Prostate gland (tissue), 2 donors: Measurements from ENCODE around the gene SP5. TPM values are rescaled to one million over a fixed set of nuclear protein-coding genes. Genes with fewer than 3 reads are reported as not detected.

ENCODE experiments used
- DNase-seq: peaks from one replicate; pipeline ENCODE4 v3.0.0-alpha.2; 2019; ENCODE audit warnings: low spot score
- H3K27ac ChIP-seq, 2 donors: fragments of 200-600 bp; sonication (generic); 2 replicates each; pipeline ENCODE4 v1.5.1; 2017 to 2019
- H3K27me3 ChIP-seq: fragments of 200-600 bp; sonication (generic); replicated peaks from 2 replicates; pipeline ENCODE4 v1.5.1; 2019; ENCODE audit not compliant: insufficient read depth
- H3K36me3 ChIP-seq, 2 donors: fragments of 200-600 bp; sonication (generic); 1 replicate in 1 of 2; 2 replicates in 1 of 2; pipeline versions ENCODE4 v1.5.1 to v1.8.1; 2017 to 2019
- H3K4me1 ChIP-seq: fragments of 200-600 bp; sonication (generic); replicated peaks from 2 replicates; pipeline ENCODE4 v1.5.1; 2019
- H3K4me3 ChIP-seq, 2 donors: fragments of 200-600 bp; sonication (generic); 2 replicates each; pipeline ENCODE4 v1.5.1; 2017 to 2019
- H3K9me3 ChIP-seq: fragments of 200-600 bp; sonication (generic); 2 replicates; pipeline ENCODE4 v1.5.1; 2017
- CTCF ChIP-seq, 4 experiments: fragments of 200-600 bp in 2 of 4; fragments of 450-650 bp in 2 of 4; sonication (generic) in 2 of 4; IDR thresholded peaks; 1 replicate in 3 of 4; 2 replicates in 1 of 4; pipeline ENCODE4 v1.5.1; 2016 to 2019; ENCODE audit warnings: antibody characterized with exemption in 4 of 4, mild to moderate bottlenecking in 2 of 4, moderate library complexity in 2 of 4
- POLR2A ChIP-seq: fragments of 450-650 bp; IDR thresholded peaks from one replicate; pipeline ENCODE4 v1.6.1; 2016; ENCODE audit warnings: antibody characterized with exemption, mild to moderate bottlenecking
- POLR2AphosphoS5 ChIP-seq: sonication (generic); formaldehyde crosslinking; IDR thresholded peaks from one replicate; pipeline ENCODE4 v1.6.1; 2017; ENCODE audit warnings: antibody characterized with exemption
- WGBS: methylation state at CpG from one replicate; pipeline ENCODE4 v1.1.5; 2018; 5-methylcytosine and 5-hydroxymethylcytosine counted together
- intact Hi-C: fragments of 100-400 bp; cut with DNase I; formaldehyde crosslinking; loops from one replicate; pipeline ENCODE4 v1.14.2; 2022
- total RNA-seq, 2 donors: library from RNA; depleted of rRNA; stranded (reverse); fragments of >200 nt; gene quantifications; one replicate each; pipeline ENCODE4 v1.1.0, GENCODE V29; 2016

SP5 gene
- total RNA-seq, 2 donors from 2014 or later: 4.2 to 8.4 TPM

GRCh38 chr2:170701011-170701410 is 14.1 kb upstream of the SP5 start:
- no peaks in the 10 kb centered on the region for H3K27me3 ChIP-seq
- no peaks in the 10 kb centered on the region for H3K36me3 ChIP-seq
- WGBS: 84% methylated on average over 4 of the region's 4 CpGs
- DNase-seq: no peak
- H3K9me3 ChIP-seq: no peaks in the 10 kb centered on the region
- intact Hi-C loops: no loop called here
- H3K4me1 ChIP-seq: no peaks in the 10 kb centered on the region
- no peak overlapping the region for H3K4me3 ChIP-seq
- no peak for TF ChIP-seq CTCF (IDR thresholded peaks at IDR 0.05)
- no peak for TF ChIP-seq POLR2AphosphoS5
- TF ChIP-seq POLR2A: no peak
- no peak overlapping the region for H3K27ac ChIP-seq

- TF ChIP-seq CTCF (IDR thresholded peaks at IDR 0.05) (no peak), POLR2AphosphoS5 (no peak), POLR2A (no peak)
- H3K27me3 ChIP-seq: no peaks in the 10 kb centered on the region
Observed at GRCh38 chr2:170703776-170704476, 11.2 kb upstream of the SP5 start.

GRCh38 chr2:170707821-170708795 is 7.0 kb upstream of the SP5 start:
- intact Hi-C loops: no loop called here
- Histone ChIP-seq H3K4me3 (no peak overlapping the region), H3K27me3 (peaks cover 4% of the 10 kb centered on the region), H3K4me1 (no peaks in the 10 kb centered on the region), H3K36me3 (no peaks in the 10 kb centered on the region), H3K9me3 (no peaks in the 10 kb centered on the region), H3K27ac (no peak overlapping the region)
- DNase-seq: no peak
- WGBS: 41% methylated on average over 16 of the region's 16 CpGs
- no peak for TF ChIP-seq POLR2AphosphoS5
- TF ChIP-seq CTCF (IDR thresholded peaks at IDR 0.05): no peak
- TF ChIP-seq POLR2A: no peak

More at GRCh38 chr2:170703776-170704476, 11.2 kb upstream of the SP5 start:
- no peak for DNase-seq
- intact Hi-C loops: no loop called here
- 89% methylated on average over 4 of the region's 4 CpGs for WGBS
- no peak overlapping the region for H3K27ac ChIP-seq
- H3K4me3 ChIP-seq: no peak overlapping the region
- H3K36me3 ChIP-seq: no peaks in the 10 kb centered on the region
- H3K9me3 ChIP-seq: no peaks in the 10 kb centered on the region
- H3K4me1 ChIP-seq: no peaks in the 10 kb centered on the region

- no peaks in the 10 kb centered on the region for H3K9me3 ChIP-seq
- intact Hi-C loops: no loop called here
- no peak overlapping the region for H3K4me3 ChIP-seq
- peaks cover 4% of the 10 kb centered on the region for H3K27me3 ChIP-seq
- TF ChIP-seq CTCF (IDR thresholded peaks at IDR 0.05) (no peak), POLR2AphosphoS5 (no peak), POLR2A (no peak)
- 96% methylated on average over 1 of the region's 1 CpG for WGBS
- H3K4me1 ChIP-seq: no peaks in the 10 kb centered on the region
- no peak for DNase-seq
- no peaks in the 10 kb centered on the region for H3K36me3 ChIP-seq
- H3K27ac ChIP-seq: no peak overlapping the region
Observed at GRCh38 chr2:170710609-170710979, 4.5 kb upstream of the SP5 start.
